ENCODE measurements around the gene TBC1D9.

The TBC1D9 gene

DNA sequence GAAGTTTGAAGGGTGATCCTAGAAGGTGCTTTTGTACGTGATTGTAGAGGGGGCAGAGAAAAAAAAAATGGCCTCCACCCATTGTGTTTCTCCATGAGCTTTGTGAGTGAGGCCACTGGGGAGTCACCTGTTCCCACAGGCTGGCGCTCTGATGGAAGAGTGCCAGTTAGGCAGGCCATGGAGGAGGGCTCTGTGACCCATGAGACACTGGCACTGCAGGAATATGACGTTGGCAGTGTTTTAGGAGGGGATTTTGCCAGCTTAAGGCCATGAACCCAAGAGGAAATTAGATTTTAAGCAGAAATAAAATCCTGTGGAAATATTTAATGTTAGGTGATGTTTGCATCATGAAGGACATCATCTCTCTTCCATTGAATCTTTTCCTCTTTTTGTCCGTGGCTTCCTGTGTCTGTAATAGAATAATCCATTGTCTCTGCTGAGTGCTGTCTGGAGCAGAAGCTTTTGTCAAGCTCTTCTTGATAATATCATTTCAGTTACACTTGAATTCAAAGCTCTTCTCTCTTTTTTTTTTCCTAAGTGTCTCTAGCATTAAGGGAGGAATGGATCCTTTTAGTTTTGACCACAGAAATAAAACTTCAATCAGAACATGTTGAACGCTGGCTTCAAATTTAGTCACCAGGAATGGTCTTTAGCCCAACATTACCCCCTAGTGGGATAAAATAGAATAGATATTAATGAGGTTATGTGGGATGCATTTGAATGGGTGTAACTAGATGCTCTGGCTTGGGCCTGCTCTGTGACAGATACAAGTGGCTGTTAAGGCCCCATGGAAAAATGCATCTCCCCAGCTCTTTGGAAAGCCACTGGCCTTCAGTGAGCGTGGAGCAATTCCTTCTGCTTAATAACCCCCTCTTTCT is 146.4 kb downstream of the TBC1D9 start:
- peak; percentile 35 for DNase-seq

DNA sequence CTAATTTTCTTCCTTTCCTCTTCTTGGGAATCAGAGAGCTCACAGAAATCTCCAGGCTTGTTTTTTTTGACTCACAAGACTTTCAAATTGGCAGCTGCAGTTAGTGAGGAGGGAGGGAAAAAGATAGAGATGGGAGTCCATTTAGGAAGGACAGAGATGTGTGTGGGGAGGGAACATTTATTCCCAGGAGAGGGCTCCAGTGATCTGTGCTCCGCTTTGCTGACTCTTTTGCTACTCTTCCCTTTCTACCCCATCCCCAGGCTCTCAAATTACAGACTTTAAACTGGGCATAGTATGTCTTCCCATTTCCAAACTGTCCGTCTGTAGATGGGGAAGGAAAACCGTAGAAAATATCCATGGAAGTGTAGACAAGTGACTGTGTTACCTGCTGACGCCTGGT is 148.3 kb downstream of the TBC1D9 start:
- DNase-seq: no peak

DNA sequence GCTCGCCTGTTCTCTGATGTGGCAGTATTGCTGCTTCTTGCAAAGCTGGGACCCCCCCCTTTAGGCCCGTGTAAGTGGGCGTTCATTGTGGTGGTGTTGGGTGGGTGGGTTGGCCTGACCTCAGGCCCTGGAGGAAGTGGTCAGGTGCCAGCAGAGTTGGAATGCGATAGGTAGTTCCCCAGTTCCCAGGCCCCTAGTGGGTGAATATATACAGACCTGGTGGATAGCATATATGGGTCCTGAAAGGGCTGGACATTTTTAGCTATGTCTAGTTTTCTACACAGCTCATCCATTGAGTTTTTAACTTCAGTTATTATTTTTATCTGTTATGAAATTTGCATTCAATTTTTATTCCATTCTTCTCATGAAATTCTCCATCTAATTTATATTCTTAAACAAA is 151.6 kb downstream of the TBC1D9 start:
- DNase-seq: no peak

DNA sequence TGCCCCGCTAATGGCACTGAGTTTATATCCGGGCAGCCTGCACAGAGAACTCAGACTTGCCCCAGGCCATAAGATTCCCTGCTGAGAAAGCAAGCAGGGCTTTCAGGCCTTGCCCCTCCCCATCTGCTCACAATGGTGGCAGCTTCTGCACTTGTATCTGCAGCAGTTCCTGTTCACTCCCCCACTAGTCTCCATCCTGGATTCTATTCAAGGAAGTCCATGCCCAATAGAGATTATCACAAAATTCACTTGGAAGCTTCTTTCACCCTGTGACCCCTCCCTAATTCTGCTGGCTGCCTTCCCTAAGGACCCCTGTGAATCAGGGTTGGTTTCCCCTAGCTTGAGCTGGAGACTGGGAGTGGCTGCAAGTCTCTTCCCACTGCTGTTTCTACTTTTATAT is 152.9 kb downstream of the TBC1D9 start:
- DNase-seq: no peak

DNA sequence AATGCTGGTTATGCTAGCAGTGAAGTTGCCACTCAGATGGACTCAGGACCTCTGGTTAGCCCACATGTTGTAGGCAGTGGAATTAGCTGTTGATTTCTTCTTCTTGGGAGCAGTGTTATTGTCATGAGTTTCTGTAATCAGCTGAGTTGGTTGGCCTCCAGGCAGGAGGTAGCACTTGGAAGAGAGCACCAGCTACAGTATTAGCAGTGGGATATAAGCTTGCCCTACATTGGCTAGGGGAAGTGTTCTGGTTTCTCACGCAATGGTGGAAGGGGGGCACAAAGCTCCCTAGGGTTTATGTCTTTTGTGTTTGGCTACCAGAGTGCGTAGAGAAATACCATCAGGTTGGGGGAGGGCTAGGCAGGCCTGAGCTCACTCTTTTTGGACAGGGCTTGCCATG is 153.5 kb downstream of the TBC1D9 start:
- no peak for DNase-seq

DNA sequence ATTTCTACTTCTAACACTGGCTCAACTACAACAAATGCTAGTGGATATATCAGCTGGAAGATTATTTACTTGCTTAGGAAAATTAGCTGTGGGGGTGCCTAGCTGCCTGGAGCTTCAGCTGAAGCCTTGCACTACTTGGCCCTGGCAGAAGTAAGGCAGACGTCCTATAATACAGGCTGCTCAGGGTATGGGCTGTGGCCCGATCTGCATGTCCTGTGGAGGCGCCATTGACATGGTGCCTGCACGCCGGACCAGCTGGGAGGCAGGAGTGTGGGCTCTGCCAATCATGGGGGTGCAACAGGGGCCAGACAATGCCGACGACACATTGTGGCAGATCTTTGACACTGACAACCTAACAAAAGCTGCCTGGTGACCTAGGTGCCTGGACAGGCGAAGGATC is 155.8 kb downstream of the TBC1D9 start:
- DNase-seq: no peak

DNA sequence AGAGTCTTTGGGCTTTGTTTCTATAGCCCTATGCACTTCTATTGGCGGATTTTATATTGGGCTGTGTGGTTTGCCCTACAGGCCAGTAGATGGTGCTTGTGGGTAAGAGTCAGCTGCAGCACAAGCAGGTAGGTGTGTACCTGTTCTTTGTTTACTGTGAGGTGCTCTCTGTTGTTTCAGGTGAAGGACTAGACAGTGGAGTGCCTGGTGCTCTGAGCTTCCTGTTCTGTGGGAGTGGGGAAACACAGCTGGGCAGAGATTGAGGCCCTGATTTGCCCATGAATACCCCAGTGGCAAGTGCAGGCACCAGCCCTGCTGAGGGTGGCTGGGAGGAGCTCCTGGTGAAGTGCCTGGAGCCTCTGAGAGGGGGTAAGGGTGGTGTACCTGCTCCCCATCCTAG is 161.1 kb downstream of the TBC1D9 start:
- no peak for DNase-seq

DNA sequence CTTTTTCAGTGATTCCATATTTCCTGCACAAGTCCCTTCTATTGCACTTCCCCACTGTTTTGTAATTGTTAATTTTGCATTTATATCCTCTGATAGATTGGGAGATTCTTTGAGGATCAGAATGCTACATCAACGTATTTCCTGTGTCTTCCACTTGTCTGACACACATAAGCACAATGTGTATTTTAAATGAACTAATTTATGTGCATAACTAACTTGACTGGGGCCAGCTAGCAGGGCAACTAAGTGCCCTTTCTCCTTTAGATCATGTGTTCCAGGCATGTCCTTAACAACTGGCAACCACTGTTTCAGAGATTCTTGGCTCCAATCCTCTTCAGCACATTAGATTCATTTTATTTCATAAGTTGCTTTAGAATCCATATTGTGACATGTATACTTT is 171.7 kb downstream of the TBC1D9 start:
- no peak for DNase-seq

DNA sequence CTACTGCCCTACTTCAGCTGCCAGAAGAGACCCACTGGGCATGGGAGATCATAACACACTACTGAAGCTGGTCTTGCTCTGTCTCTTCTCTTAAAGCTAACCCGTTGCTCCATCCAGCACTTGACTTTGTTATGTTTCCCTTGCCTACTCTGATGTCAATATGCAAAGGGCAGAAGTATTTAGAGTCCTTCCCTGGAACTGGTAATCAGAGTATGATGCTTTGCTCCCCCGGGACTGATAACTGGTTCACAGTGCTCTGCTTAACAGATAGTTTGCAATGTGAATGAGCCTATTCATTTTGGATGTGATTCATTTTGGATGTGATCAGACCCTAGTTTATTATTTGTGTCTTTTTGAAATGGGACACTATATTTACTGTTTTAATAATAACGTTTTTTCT is 175.1 kb downstream of the TBC1D9 start:
- no peak for DNase-seq

DNA sequence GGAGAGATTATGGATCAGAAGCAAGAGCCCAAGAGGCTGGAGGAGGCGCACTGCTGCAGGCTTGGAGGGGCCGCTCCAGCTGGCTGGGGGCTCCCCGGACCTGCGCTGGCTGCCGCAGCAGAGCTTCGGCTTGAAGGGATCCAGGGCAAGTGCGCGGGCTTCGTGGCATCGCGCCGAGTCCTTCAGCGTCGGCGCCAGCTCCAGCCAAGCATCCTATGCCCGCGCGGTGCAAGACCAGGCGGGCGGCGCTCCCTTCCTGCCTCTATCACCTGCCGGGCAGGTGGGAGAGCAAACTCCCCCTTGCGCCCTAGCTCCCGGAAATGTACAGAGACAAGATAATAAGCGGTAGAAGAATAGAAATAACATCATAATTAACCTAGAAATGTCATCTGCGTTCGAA is 176.9 kb downstream of the TBC1D9 start:
- no peak for DNase-seq

DNA sequence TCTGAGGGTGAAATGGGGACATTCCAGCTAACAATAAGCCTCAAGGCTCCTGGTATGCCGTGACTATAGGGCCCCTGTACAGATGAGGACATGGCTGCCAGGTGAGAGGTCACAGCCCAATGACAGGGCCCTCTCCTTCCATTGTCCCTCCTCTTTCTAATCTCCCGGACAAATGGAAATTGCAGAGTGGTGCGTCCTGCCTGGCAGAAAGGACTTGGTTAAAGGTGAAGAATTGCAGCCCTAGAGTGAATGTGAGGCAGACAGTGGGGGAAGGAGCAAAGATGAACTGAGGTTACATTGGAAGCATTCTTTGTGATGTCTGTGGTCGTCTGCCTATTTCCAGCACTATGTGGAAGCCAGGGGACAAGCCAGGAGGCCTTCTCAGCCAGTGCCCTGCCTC is 180.7 kb downstream of the TBC1D9 start:
- DNase-seq: no peak

DNA sequence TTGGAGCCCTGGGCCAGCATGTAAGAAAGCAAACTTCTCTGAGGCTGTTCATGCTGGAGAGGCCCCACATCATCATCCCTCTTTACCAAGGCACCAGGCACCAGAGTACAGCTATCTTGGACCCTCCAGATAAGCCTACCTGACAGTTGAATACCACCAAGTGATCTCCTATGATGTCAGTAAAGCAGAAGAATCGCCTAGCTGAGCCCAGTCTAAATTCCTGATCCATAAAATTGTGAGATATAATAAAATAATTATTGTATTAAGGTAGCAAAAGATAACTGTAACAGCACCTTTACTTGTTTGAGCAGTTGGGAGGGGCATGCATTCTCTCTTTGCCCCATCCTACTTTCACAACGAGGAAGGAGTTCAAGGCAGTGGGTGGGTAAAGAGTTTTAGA is 184.6 kb downstream of the TBC1D9 start:
- DNase-seq: no peak

All from inflammatory macrophage treated with lipopolysaccharide for 4 hours (primary cell).